Activated CD4-positive, CD25-positive, alpha-beta regulatory T cell (primary cell): ENCODE data around the gene AQP9.
"Not testable (repeated sequence)": the region's sequence is repeated elsewhere in the genome, so short reads cannot be mapped to it uniquely, and the experiment has no call there.

ENCODE experiments used
- DNase-seq, 4 experiments: peaks; one replicate each; lab custom pipeline; 2025; lab: John Stamatoyannopoulos, UW

The AQP9 gene, protein sequence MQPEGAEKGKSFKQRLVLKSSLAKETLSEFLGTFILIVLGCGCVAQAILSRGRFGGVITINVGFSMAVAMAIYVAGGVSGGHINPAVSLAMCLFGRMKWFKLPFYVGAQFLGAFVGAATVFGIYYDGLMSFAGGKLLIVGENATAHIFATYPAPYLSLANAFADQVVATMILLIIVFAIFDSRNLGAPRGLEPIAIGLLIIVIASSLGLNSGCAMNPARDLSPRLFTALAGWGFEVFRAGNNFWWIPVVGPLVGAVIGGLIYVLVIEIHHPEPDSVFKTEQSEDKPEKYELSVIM

GRCh38 chr15:58138106-58138505 is at the start of gene AQP9:
Gene AQP9, plus strand, starts transcription at chr15:58138381. Its CDS starts 185 bp downstream, at chr15:58138566.
- DNase-seq, result no peak

GRCh38 chr15:58095415-58095814 is 42.8 kb upstream of the AQP9 start:
- no peak for DNase-seq

DNA sequence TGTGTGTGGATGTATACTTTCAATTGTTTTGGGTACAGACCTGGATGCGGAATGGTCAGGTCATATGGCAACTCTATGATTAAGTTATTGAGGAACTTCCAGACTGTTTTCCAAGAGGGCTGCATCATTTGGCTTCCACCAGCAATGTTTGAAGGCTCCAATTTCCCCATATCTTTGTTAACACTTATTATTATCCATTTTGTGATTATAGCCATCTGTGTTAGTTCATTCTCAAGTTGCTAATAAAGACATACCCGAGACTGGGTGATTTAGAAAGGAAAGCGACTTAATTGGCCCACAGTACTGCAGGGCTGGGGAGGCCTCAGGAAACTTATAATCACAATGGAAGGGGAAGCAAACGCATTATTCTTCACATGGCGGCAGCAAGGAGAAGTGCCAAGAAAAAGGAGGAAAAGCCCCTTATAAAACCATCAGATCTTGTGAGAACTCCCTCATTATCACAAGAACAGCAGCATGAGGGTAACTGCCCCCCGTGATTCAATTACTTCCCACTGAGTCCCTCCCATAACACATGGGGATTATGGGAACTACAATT is 41.6 kb upstream of the AQP9 start:
- no peak for DNase-seq

DNA sequence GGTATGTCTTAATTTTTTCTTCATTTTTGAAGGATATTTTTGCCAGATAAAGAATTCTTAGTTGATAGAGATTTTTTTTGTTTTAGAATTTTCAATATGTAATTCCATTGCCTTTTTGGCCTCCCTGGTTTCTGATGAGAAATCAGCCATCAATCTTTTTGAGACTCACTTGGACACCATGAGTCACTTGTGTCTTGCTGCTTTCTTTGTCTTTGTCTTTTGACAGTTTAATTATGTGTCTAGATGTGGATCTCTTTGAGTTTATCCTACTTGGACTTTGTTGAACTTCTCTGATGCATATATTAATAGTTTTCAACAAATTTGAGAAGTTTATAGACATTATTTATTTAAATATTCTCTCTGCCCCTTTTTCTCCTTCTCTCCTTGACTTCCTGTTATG is 34.7 kb upstream of the AQP9 start:
- no peak for DNase-seq

GRCh38 chr15:58108117-58108516 is 30.1 kb upstream of the AQP9 start:
- DNase-seq, result no peak

DNA sequence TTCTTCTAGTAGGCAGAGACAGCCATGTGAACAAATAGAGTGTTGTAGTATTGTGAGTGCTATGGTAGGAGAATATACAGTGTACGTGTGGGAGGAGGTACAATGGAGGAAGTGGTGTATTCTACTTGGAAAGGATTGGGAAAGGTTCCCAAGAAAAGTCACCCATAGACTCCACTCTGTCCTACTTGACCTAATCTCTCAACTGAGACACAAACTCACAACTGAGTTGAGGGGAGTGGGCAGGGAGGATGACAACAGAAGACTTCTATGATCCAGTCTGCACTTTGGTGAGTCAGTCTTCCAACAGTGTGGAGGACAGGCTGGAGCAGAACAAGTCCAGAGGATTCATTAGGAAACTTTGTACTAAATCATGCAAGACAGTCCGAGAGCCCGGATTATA is 28.8 kb upstream of the AQP9 start:
- no peak for DNase-seq

GRCh38 chr15:58110999-58111717 is 27.0 kb upstream of the AQP9 start:
- DNase-seq, result no peak

DNA sequence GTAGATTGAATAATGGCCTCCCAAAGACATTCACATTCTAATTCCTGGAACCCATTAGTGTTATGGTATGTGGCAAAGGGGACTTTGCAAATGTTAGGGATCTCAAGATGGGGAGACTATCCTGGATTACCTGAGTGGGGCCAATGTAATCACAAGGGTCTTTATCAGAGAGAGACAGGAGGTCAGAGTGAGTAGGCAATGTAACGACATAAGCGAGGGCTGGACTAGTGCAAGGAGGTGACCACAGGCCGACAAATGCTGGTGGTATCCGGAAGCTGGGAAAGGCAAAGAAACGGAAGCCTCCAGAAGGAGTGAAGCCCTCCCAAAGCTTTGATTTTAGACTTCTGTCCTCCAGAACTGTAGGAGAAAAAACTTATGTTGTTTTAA is 26.5 kb upstream of the AQP9 start:
- no peak for DNase-seq

GRCh38 chr15:58113358-58113757 is 24.8 kb upstream of the AQP9 start:
- DNase-seq, result not testable (repeated sequence)

DNA sequence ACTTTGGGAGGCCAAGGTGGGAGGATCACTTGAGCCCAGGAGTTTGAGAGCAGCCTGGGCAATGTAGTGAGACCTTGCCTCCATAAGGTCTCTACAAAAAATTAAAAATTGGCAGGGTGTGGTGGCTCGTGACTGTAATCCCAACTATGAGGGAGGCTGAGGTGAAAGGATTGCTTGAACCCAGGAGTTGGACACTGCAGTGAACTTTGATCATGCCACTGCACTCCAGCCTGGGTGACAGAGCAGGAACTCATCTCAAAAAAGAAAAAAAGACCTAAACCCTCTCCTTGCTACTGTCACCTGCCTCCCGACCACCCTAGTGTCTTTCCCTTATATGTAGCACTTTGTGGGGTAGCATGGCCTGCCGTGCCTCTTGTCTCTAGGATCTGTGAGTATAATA is 23.8 kb upstream of the AQP9 start:
- no peak for DNase-seq

DNA sequence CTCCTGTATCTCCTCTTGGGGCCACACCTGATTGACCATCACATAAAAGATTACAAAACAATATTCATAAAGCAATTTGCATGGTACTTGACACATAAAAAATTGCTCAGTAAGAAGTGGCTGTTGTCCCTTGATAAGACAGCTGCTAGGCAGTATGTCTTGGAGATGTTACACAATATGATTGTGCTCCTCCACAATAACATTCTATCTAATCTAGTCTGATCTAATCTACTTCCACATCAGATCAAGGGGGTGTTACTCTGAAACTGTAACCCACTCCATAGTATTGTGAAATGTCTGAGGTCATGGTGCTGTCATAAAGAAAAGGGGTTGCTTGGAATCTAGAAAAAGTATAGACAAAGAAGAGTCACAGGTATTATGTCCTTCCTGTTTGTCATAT is 23.4 kb upstream of the AQP9 start:
- DNase-seq, result no peak

- no peak for DNase-seq
These were observed 22.5 kb upstream of the AQP9 start for GRCh38 chr15:58115692-58116091.

GRCh38 chr15:58117619-58118018 is 20.6 kb upstream of the AQP9 start:
- DNase-seq, result no peak

- no peak for DNase-seq
These were observed 19.9 kb upstream of the AQP9 start for GRCh38 chr15:58118272-58118671.

DNA sequence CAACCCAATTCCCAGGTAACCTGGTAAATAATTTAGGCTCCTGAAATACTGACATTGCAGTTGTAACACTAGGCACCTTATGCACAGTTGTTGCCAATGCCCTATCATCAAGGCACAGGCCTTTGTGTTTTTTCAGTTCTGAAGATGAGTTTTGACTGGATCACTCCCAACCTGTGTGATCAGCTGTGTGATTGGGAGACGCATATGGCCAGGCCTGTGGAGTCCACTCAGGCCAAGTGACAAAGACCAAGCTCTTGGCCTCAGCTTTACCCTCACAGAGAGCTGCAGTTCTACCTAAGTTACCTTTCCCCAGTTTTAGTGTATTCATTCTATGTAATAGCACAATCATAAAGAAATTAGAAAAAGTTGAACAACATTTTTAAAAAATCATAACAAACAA is 19.2 kb upstream of the AQP9 start:
- DNase-seq, result no peak

DNA sequence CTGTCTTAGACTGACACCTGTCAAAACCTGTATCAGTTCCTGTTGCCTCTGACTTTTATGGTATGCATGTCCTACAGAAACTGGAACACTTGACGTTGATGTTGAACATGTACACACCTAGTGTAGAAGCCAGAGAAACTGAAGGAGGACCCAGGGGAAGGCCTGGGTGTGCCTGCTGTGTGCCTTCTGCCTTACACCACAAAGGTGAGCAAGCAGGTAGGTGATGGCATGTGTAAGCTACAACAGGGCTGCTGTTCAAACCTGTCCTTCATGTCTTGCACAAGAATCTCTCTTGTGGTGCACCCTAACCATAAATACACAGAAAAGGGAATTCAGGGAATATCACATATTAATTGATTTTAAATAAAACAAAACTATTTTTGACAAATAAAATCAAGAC is 13.6 kb upstream of the AQP9 start:
- no peak for DNase-seq

DNA sequence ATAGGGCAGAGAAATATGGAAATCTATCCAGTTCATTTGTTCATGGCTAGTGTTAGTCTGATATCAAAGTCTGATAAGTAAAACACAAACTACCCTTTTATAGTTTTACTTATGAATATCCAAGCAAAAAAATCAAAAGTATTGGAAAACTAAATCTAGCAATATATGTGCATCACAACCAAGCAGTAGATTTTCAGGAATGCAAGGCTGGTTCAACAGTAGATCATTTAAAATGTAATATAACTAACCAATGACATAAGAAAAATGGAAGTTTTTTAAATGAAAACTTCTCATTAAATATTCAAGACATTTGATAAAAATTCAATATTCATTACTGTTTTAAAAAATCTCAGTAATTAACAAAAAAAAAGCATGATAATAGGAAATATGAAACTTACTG is 12.8 kb upstream of the AQP9 start:
- DNase-seq, result no peak

GRCh38 chr15:58134886-58135285 is 3.3 kb upstream of the AQP9 start:
- no peak for DNase-seq

GRCh38 chr15:58135511-58136174 is 2.5 kb upstream of the AQP9 start:
- no peak for DNase-seq

DNA sequence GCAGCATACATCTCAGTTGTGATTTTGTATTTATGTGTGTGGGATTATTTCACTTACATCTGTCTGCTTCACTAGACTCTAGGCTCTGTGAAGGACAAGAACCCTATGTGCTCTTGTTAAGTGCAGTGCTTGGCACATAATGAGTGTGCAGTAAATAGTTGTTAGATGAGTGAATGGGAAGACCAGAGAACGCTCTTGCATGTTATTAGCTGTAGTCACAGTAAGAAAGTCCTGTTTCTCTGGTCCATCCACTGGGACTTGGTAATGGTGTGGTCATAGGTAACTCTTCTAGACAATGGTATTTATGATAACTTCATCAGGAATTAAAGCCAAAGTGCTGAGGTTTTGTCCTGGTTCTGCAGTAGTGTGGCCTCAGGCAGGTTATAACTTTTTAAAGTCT is 1.4 kb upstream of the AQP9 start:
- no peak for DNase-seq

DNA sequence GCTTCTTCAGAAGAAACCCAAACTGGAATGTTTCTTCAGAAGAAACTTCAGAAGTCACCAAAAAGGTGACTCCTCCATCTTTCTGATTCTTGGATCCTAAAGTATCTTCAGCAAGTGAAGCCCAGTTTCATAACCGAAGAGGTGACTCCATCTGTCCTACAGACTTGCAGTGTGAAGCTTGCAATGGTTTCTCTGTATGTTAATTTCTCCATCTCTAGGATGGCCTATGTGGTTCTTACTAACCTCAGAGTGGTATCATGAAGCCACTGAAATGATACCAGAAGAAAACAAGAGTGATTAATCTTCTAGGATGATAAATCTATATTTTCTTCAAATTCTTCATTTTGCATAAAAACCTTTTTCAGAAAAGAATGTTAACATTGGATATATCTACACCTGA is 495 bp upstream of the AQP9 start:
- no peak for DNase-seq

DNA sequence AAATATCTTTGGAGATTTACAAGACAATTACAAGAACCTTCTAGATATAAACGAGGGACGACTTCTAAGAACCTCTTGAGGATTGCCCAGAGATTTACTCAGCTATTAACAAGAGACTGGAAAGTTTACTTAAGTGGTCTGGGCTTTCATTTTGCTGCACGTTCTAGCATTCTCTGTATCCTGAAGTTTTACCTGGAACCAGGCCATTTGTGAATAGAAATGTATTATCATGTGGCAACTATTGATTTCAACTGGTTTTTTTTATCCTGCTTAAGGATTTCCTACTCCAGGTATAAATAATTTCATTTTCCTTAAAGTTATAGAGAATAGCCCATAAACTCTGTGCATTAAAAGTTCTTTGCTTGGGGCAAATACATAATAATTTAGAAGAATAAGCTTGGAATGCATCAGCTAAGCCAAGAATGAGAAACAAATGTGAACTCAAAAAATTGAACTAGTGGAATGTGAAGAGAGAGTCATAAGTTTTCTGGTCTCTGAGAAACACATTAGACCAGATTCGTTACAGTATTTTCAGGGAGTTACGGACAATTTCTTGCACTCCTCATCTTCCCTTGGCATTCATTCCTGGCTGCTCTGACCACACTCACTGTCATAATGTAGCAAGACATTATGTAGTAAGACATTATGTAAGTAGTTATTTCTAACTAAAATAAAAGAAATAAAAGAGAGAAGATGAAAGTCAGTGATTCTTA is 1.3 kb downstream of the AQP9 start:
- no peak for DNase-seq
